Nucleus accumbens (tissue), 56 donors: ENCODE results near the gene HEMK1.
A peak's percentile ranks its signal among the peaks of the same experiment; 100 is the strongest.

Experiments
- DNase-seq, 56 donors: peaks; one replicate each; lab custom pipeline; 2025; lab: John Stamatoyannopoulos, UW

Gene HEMK1

DNA sequence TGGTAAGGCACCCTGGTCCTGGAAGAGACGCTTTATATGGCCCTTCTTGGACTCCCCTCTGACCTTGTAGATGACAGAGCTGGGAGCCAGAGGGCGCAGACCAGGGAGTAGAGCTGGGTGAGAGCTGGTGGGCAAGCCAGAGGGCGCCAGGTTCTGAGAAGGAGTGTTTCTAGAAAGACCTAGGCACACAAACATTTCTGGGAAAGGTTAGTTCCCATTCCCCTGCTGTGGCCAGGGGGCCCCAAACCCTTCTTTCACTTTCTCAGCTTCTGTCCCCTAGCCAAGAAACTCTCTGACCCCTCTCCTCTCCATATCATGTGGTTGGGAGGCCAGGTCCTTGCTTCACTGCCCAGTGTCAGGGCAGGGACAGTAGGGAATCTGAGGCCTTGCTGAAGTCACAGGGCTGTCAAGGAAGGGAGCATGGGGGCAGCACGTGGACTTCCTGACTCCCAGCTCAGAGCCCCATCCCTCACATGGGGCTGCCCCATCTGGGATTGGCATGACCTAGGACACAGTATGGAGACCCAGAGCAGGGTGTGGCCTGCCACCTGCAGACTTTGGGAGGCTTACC lies 3.6 kb downstream of the HEMK1 start:
- no peak for DNase-seq

DNA sequence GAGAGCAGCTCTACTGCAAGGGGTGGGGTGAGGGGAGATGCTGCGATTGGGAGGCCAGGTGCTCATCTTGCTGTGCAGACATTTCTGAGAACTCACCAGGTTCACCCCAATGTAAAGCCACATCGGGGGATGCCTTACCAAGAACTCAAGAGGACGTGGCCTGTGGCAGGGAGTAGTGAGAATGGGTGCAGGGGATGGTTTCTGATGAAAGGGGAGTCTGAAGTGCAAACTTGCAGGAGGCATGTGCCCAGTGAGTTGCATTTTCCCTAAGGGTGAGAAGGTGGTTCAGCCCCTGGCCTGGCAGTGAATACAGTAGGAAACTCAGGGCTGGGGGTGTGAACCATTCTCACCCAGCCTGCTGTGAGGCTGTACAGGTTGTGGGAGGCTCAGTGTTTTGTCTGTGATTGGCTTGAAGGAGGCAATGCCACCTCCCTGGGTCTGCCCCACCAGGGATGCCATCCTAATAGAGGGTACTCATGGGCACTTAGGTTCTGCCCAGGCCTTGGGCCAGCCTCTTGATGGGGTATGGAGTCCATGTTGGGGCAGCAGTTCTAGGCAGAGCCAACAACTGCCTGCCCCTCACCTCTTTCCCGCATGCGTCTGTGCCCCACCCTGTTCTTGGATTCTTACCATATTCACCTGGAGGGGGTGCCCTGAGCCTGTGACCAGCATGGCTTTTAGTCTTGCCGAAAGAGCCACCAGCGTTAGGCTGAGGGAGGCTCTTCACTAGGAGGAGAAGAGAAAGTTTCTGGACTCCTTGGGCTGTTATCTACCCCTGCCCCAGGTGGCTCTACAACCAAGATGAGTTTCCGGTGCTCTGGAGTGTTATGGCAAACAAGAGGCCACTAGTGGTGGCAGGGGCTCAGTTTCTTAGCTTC lies 4.5 kb downstream of the HEMK1 start:
- DNase-seq: no peak

DNA sequence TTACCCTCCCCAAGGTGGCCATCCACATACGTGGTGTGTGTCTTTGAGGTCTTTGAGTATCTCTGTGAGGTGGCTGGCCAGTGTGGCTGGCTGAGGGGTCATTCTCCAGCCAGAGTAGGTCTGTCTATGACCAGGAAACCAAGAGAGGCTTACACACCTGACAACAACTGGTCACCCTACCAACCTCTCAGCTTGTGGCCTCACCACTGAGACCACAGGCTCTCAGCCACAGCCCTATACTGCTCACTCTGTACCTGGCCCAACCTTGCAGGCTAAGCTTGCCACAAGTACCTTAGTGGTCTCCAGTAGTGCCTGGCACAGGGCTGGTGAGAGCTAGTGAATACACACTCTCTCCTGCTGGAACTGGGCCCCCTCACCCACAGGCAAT lies 5.1 kb downstream of the HEMK1 start:
- DNase-seq: no peak

DNA sequence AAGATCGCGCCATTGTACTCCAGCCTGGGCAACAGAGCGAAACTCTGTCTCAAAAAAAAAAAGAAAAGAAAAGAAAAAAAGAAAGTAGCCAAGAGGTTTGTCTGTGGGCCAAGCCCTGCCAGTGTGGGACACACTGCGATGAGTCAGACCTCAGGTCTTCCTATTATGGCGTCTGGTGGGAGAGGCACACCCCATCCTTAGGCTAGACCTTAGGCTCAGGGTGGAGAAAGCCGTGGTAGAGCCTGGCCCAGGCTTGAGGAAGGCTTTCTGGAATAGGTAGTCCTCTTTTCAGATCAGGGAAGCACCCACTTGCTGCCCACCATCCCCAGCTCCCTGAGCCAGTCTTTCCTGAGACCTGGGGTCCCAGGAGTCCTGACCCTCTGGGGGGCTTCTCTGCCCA lies 6.0 kb downstream of the HEMK1 start:
- DNase-seq: no peak

DNA sequence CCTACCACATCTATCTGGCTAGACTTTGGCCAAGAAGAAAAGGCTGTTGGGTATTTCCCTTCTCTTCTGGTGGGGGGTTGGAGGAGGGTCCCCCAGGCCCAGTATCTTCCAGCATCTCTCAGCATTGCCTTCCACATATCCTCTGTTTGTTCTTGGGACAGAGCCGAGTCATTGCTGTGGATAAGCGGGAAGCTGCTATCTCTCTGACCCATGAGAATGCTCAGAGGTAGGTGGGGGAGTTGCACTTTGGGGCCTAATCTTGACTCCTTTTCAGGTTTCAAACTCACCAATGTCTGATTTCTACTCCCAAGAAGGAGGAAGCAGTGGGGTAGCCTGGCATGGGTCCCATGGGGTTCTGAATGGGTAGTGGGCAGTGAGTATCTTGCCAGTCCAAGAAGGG lies 8.0 kb downstream of the HEMK1 start:
- DNase-seq: no peak

DNA sequence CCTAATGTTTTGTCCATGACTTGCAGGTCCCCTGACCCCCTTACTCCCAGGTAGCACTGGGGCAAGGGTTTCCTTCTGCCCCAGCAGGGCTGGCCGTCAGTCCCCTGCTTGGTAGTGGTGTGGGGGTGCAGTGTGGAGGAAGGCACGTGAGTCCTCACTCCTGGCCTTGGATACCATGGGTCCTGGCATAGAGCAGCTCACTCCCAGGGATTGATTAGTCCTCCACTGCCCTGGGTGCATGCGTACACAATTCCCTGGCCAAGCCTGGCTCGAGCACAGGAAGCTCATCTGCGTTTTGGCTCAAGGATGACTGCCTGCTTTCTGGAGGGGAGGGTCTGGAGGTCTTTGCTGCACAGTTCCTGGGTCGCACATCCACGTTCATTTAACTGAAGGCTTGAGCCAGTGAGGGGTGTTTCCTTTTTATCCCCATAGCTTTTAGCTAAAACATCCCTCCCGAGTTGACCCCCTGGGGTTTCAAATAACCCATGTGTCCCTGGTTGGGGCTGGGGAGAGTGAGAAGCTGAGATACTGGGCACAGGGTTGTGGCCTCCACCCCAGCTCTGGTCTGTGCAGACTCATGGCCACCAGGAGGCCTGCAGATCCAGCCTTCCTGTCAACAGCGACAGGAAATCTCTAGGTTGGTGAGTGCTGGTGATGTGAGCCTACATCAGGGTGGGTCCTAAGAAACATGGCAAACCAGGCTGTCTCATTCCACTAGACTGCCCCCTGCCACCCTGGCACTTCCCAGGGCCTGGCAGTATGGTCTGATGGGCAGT lies 11.5 kb downstream of the HEMK1 start:
- no peak for DNase-seq

DNA sequence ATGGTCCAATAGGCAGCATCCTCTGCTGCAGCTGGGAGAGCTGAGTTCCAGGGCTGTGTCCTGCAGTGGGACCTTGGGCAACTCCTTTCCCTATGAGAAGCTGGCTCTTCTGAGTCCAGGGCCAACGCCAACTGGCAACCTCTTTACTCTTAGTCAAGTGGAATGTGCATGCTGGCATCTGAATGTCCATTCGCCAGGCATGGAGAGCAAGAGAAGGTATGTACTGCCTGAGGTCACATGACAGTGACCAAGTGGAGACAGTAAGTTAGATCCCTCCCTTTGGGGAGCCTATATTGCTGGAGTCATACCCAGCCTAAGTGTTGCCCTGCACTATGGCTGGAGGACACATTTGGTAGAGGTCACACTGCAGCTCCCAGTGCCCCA lies 12.1 kb downstream of the HEMK1 start:
- DNase-seq: no peak

DNA sequence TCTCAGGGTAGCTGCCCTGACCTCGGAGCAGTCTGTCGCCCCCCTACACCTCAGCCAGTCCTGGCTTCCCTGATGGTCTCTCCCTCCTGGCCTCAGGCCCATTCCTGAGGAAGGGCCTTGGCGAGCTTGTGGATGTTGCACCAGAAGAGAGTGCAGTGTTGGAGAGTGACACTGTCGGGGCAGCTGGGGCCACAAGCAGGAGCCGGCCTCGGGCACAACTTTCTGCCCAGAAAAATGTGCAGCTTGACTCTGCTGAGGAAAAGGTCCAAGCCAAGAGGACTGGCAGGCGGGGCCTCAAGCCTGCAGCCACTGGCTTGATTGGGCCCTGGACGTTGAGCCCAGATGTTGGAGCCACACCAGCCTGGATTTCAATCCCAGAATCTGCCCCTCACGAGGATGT lies 12.8 kb downstream of the HEMK1 start:
- DNase-seq: no peak

DNA sequence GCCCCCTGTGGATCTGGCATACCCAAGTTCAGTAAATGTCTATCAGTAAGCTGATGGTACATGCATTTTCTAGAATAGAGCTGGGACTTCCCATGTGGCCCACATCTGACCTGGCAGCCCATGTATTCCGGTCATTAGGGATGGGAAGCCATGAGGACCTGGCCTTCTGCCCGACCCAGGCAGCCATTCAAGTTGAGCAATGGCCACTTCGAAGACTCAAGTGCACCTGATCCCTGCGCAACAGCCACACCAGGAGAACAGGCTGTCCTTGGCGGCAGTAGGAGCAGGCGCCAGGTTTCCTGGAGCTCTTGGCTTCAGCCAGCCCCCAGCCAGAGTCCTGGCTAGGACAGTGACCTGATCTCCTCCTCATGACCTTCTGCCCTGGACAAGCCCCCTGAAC lies 14.6 kb downstream of the HEMK1 start:
- peak in 4 of 56 donors; percentile 13 to 57 (median 15) for DNase-seq

DNA sequence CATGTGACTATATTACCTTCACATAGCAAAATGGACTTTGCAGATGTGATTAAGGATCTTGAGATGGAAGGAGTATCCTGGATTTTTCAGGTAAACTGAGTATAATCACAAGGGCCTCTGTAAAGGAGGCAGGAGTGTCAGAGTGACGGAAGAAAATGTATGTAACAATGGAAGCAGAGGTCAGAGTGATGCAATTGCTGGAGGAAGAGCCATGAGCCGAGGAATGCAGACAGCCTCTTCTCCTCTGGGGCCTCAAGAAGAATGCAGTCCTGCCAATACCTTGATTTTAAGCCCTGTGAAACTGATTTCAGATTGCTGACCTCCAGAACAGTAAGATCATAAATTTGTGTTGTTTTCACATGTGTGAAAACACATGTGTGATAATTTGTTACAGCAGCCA lies 15.1 kb downstream of the HEMK1 start:
- no peak for DNase-seq

DNA sequence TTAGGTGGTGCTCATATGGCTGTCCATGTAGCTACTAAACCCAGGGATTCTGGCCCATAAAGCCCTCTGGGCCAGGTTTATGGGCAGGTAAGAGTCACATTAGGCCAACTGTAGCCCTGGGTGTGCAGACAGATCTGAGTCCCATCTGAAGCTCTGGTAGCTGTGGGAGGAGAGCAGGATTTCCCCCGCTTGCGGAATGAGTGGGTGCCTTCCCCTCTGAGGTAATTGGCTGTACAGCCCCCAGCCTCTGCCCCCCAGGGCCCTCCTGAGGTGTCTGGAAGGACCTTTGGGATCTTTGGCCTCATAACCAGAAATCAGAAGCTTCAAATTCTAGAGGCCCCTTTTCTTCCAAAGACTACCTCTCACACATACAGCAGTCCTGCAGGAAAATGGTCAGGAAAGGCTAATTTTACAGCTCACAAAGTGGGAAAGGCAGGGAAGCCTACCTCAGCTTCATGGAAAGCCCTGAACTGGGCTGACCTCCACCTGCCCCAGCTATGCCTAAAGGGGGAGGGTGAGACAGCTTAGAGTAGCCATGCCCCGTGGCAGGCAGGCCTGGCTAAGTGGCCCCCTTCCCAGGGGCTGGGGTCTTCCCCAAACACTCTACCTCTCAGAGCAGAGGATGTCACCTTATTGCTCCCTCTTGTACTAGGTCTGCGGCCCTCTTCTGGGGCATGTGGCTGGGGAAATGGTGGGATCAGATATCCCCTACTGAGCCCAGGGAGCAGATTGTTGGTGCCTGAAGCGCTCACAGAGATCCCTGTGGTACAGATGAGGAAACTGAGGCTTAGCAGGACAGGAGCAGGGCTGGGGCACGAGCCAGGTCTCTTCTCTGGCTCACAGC lies 16.8 kb downstream of the HEMK1 start:
- no peak for DNase-seq

DNA sequence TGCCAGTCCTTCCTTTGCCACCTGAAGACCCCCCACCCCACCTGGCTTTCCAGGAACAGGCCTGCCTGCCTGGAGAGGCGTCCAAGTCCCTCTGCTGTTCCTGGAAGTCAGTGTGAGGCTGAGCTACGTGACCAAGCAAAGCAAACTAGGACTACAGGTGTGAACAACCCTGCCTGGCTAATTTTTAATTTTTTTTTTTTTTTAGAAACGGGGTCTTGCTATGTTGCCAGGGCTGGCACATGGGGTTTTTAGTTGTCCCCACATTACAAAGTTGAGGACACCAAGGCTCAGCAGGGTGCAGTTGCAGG lies 17.4 kb downstream of the HEMK1 start:
- no peak for DNase-seq

DNA sequence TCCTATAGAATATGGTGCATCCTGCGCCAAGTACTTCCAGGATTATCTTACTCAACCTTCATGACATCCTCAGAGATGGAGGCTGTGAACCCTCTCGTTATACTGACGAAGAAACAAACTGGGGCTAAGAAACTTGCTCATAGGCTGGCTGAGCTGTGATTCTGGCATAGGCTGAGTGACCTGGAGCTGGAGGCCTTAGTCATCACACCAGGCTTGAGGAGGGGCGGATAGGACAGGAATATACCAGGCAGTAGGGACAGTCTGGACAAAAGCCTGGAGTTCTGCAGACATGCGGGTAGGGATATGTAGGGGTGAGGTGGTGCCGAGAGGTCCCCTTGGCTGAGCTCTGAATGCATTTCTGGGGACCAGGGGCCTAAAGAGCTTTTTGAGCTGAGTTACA lies 18.1 kb downstream of the HEMK1 start:
- no peak for DNase-seq

DNA sequence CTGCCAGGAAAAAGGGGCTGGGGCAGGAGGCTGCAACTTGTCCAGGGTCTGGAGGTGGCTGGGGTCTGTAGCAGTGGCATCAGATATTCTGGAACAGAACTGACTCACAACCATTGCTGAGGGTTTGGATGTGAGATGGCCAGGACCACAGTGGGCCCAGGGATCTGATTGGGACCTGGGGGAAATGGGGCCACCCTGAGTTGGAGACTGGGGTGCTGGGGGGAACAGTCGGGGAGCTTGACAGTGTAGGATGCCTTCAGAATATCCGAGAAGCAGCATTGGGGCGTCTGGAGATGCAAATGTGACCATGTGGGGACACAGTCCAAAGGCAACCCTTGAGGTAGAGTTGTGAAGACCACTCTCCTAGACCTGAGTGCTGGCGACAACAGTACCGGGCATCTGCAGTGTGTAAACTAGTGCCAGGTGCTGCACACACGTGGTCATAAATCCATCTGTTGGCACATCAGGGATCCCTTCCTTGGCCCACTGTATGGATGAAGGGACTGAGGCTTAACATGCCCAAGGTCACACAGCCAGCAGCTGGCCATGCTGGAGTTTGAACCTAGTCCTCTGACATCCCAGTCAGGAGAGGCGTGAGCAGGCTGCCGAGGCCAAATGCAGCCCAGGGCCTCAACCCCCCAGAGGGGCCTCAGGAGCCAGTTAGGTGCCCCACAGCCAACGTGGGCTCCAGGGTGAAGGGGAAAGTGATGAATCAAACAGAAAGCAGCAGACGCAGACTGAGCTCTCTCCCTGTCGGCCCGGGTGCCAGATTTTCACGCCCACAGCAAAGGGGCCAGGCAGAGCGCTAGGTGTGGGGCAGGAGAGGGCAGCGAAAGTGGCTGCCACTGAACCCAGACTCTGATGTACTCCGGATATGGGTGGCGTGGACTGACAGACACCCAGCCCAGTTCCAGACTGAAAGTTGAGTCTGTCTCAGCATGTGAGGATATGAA lies 18.8 kb downstream of the HEMK1 start:
- no peak for DNase-seq

DNA sequence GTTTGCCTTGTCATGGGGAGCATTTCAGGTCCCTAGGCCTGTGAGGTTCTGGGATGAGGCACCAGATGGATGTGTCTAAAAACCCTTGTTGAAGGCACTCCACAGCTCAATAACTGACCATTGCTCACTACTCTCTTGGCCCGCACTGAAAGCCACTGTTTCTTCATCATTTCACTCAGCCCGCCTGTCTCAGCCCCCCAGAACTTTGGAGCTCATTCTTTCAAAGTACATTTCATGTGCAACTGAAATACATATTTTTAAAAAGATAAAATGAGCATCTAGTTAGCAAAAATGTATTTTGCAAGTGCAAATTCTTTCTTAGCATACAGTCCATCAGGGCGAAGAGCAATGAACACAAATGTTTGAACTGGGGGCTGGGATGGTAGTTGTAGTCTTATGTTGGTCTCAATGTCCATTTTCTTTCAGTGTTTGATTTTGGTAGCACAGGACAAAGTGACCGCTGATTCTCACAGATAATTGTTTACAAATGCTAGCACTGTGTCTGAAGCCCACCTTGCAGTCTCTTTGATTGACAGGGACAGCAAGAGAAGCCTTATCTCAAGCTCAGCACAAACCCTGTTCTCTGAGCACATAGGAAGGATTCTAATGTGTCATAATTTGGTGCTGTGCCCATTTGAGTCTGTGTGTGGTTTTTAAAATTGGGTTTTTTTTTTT lies 19.6 kb downstream of the HEMK1 start:
- DNase-seq: no peak

DNA sequence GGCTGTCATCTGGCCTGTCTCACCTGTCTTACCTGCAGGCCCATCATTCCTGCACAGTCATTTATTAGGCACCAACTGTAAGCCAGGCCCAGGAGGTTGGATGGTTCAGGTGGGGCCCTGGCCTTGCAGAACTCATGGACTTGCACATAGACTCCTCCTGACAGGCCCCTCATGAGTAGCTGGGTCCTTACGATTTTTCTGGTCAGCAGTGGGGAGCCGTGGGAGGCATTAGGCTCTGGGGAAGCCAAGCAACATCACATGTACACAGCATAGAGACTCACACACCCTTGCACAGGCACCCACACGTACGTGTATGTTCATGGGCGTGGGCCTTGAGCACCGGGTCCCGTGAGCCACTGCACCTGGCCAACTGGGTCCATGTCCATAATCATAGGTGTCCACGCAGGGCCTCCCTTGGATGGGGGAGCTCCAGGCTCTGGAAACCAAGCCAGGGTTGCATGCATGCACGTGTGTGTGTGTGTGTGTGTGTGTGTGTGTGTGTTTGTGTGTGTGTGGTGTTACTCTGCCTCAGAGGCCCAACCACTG lies 21.9 kb downstream of the HEMK1 start:
- DNase-seq: no peak

DNA sequence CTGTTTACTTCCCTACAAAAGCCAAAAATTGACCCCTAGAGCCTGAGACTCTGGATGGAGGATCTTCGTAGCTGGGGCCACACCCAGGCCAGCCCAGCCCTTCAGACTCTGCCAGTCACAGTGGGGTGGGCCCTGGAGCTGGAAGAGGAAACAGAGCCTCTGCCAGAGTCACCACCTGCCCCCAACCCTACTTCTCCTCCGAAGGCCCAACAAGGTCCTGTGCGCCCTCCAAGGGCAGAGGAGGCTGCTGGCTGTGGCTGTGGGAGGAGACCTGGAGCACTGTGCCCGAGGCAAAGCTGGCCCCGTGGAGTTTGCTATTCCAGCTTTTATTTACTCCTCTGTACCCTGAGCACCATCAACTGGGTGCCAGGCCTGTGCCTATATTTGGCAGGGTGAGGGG lies 23.2 kb downstream of the HEMK1 start:
- DNase-seq: no peak

DNA sequence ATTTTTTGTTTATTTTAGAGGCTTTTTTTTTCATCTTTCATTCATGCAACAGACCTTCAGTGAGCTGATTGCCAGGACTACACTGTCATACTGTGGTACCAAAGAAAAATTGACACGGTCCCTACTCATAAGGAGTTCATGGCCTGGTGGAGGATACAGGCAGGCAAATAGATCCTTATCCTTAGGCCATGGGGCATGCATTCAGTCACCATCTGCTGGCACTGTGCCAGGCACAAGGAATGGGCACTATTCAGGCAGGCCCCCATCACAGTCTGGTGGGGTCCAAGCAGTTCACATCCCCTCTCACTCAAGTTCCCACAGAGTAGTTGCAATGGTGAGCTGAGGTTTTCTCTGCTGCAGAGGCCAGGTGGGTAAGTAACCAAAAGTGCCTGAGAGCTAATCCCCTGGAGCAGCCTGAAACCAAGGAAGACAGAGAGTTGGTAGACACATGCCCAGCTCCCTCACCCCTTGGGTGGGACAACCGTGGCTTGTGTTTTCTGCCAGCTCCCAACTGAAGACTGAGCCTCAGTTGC lies 25.0 kb downstream of the HEMK1 start:
- no peak for DNase-seq
